Renal pelvis (tissue), 4 donors: ENCODE measurements around the gene RORC. TPM values are rescaled to one million over a fixed set of nuclear protein-coding genes. Genes with fewer than 3 reads are reported as not detected.
"Not testable (repeated sequence)": the region's sequence is repeated elsewhere in the genome, so short reads cannot be mapped to it uniquely, and the experiment has no call there.

Experiments used
- DNase-seq: peaks from one replicate; pipeline ENCODE4 v3.0.0-alpha.2; 2013
- polyA plus RNA-seq, 3 donors: library from polyadenylated mRNA; unstranded; fragments of 120-200 nt; gene quantifications; one replicate each; pipeline ENCODE4 v1.2.1, GENCODE V29; 2013; ENCODE audit not compliant: insufficient read length in 3 of 3

The RORC gene
- polyA plus RNA-seq, 3 donors = 0.65 to 1.3 (median 0.94) TPM

GRCh38 chr1:151807131-151807530, 24.5 kb downstream of the RORC start:
- no peak for DNase-seq

GRCh38 chr1:151806170-151806569, 25.4 kb downstream of the RORC start:
- DNase-seq = no peak

GRCh38 chr1:151805066-151805820, 26.4 kb downstream of the RORC start, which contains the start of gene LINGO4:
LINGO4 (minus strand) TSS chr1:151805419; CDS start chr1:151802704, 2,715 bp downstream.
- DNase-seq = no peak

- no peak for DNase-seq
These were observed 27.7 kb downstream of the RORC start for GRCh38 chr1:151803915-151804314.

GRCh38 chr1:151803164-151803563, 28.4 kb downstream of the RORC start:
- no peak for DNase-seq

GRCh38 chr1:151802372-151802771, 29.2 kb downstream of the RORC start:
- DNase-seq = no peak

- DNase-seq = no peak
These were observed 29.8 kb downstream of the RORC start for GRCh38 chr1:151801846-151802245.

GRCh38 chr1:151801310-151801820, 30.2 kb downstream of the RORC start:
- no peak for DNase-seq

- DNase-seq = no peak
These were observed 30.8 kb downstream of the RORC start for GRCh38 chr1:151800830-151801229.

GRCh38 chr1:151799179-151800022, 32.2 kb downstream of the RORC start:
- no peak for DNase-seq

- no peak for DNase-seq
These were observed 33.0 kb downstream of the RORC start for GRCh38 chr1:151798571-151798970.

- peak; percentile 12 for DNase-seq
These were observed 40.5 kb downstream of the RORC start for GRCh38 chr1:151790940-151791651.

- DNase-seq = peak; percentile 98
These were observed 41.3 kb downstream of the RORC start, which contains the start of gene TDRKH for GRCh38 chr1:151790071-151790939. TDRKH (minus strand) TSS chr1:151790500; CDS start chr1:151783022, 7,478 bp downstream.

GRCh38 chr1:151787689-151788088, 43.9 kb downstream of the RORC start:
- DNase-seq = no peak

GRCh38 chr1:151783796-151784195, 47.8 kb downstream of the RORC start:
- DNase-seq = no peak

GRCh38 chr1:151782741-151783140, 48.9 kb downstream of the RORC start:
- DNase-seq = no peak

GRCh38 chr1:151782026-151782425, 49.6 kb downstream of the RORC start:
- DNase-seq = not testable (repeated sequence)

GRCh38 chr1:151780736-151781135, 50.9 kb downstream of the RORC start:
- DNase-seq = not testable (repeated sequence)

GRCh38 chr1:151779852-151780251, 51.8 kb downstream of the RORC start:
- DNase-seq = no peak

- no peak for DNase-seq
These were observed 54.3 kb downstream of the RORC start for GRCh38 chr1:151777317-151777716.

GRCh38 chr1:151776665-151777062, 54.9 kb downstream of the RORC start:
- no peak for DNase-seq
